HG03066 (cell line): ENCODE measurements around the gene TEX2.

Experiments used
- ATAC-seq: cut with Tn5 transposase; IDR thresholded peaks from one replicate; pipeline ENCODE4 v1.9.1; 2021; ENCODE audit warnings: low read depth; ENCODE audit not compliant: unreplicated experiment

The TEX2 gene

GRCh38 chr17:64263000-64263766 lies at the start of gene TEX2:
Gene TEX2, minus strand, starts transcription at chr17:64263260. Its CDS starts 49,043 bp downstream, at chr17:64214217.
- peak; percentile 86 for ATAC-seq

GRCh38 chr17:64309710-64310109 lies 46.6 kb upstream of the TEX2 start:
- ATAC-seq = no peak

GRCh38 chr17:64309021-64309420 lies 46.0 kb upstream of the TEX2 start:
- ATAC-seq = no peak

- no peak for ATAC-seq
Measured at GRCh38 chr17:64306850-64307463, 43.9 kb upstream of the TEX2 start.

- ATAC-seq = no peak
Measured at GRCh38 chr17:64304551-64304950, 41.5 kb upstream of the TEX2 start.

GRCh38 chr17:64300699-64300965 lies 37.6 kb upstream of the TEX2 start:
- ATAC-seq = no peak

- no peak for ATAC-seq
Measured at GRCh38 chr17:64297467-64298088, 34.5 kb upstream of the TEX2 start.

- ATAC-seq = no peak
Measured at GRCh38 chr17:64296246-64296645, 33.2 kb upstream of the TEX2 start.

- no peak for ATAC-seq
Measured at GRCh38 chr17:64295146-64295545, 32.1 kb upstream of the TEX2 start.

- no peak for ATAC-seq
Measured at GRCh38 chr17:64291268-64291851, 28.3 kb upstream of the TEX2 start.

- ATAC-seq = no peak
Measured at GRCh38 chr17:64289741-64290141, 26.7 kb upstream of the TEX2 start.

- no peak for ATAC-seq
Measured at GRCh38 chr17:64282753-64283080, 19.7 kb upstream of the TEX2 start.

GRCh38 chr17:64281962-64282752 lies 19.1 kb upstream of the TEX2 start:
- no peak for ATAC-seq

GRCh38 chr17:64278614-64279013 lies 15.6 kb upstream of the TEX2 start:
- no peak for ATAC-seq

GRCh38 chr17:64277831-64278562 lies 14.9 kb upstream of the TEX2 start:
- no peak for ATAC-seq

GRCh38 chr17:64276961-64277505 lies 14.0 kb upstream of the TEX2 start:
- ATAC-seq = no peak

- ATAC-seq = no peak
Measured at GRCh38 chr17:64275016-64275415, 12.0 kb upstream of the TEX2 start.

- no peak for ATAC-seq
Measured at GRCh38 chr17:64273006-64273405, 9.9 kb upstream of the TEX2 start.

GRCh38 chr17:64270885-64271284 lies 7.8 kb upstream of the TEX2 start:
- peak; percentile 63 for ATAC-seq
